ENCODE measurements around the gene BSND. TPM values are rescaled to one million over a fixed set of nuclear protein-coding genes. Genes with fewer than 3 reads are reported as not detected.

Gene BSND
- total RNA-seq, 1 experiment from 2014 or later, result not detected

DNA sequence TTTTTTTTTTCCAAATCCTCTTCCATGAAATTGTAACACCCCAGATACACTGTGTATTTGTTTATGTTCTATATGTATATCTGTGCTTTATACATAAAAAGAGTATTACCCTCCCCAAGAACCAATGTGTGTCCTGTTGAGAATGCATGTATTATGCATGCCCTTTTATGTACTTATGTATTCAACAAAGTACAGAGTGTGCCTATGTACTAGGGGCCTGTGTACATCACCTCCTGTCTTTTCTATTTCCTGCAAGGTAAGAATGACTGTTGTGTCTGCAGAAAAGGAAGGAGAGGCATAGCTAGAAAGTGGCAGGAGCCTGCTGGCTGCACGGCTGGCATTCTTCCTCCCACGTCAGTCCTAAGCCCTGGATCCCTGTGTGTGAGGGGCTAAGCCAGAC is 11.3 kb upstream of the BSND start:
- intact Hi-C loops (cut with micrococcal nuclease; ENCODE audit: unreplicated experiment), result no loop called here
- no peaks in the 10 kb centered on the region for H3K9me3 Mint-ChIP-seq (ENCODE audit: unreplicated experiment)
- H3K27me3 Mint-ChIP-seq (ENCODE audit: insufficient read depth, unreplicated experiment), result no peaks in the 10 kb centered on the region
- Histone ChIP-seq H3K4me1 (no peaks in the 10 kb centered on the region), H3K4me3 (ENCODE audit: low read depth, low read length) (no peak overlapping the region), H3K27me3 (replicated peaks; ENCODE audit: control insufficient read depth, insufficient read depth, low read length) (no peaks in the 10 kb centered on the region), H3K36me3 (ENCODE audit: control insufficient read depth, insufficient read depth, low read length) (no peaks in the 10 kb centered on the region), H3K9me3 (no peaks in the 10 kb centered on the region)
- no TSS peak for BruUV-seq (replicated peaks)
- no peaks in the 10 kb centered on the region for H3K4me1 Mint-ChIP-seq (ENCODE audit: low read depth, unreplicated experiment)
- H3K27ac Mint-ChIP-seq (ENCODE audit: unreplicated experiment), result no peak overlapping the region
- ChIA-PET CTCF (interaction anchor here (1.3 kb wide), 1 partner anchor 37 kb away, joined by 3 read pairs; no protein-coding TSS in a partner anchor), POLR2A (no interaction called here)
- H3K4me3 Mint-ChIP-seq (ENCODE audit: unreplicated experiment), result no peak overlapping the region
- DNase-seq, result no peak
- TF ChIP-seq, protein P1, sequence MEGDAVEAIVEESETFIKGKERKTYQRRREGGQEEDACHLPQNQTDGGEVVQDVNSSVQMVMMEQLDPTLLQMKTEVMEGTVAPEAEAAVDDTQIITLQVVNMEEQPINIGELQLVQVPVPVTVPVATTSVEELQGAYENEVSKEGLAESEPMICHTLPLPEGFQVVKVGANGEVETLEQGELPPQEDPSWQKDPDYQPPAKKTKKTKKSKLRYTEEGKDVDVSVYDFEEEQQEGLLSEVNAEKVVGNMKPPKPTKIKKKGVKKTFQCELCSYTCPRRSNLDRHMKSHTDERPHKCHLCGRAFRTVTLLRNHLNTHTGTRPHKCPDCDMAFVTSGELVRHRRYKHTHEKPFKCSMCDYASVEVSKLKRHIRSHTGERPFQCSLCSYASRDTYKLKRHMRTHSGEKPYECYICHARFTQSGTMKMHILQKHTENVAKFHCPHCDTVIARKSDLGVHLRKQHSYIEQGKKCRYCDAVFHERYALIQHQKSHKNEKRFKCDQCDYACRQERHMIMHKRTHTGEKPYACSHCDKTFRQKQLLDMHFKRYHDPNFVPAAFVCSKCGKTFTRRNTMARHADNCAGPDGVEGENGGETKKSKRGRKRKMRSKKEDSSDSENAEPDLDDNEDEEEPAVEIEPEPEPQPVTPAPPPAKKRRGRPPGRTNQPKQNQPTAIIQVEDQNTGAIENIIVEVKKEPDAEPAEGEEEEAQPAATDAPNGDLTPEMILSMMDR (IDR thresholded peaks at IDR 0.05; ENCODE audit: insufficient read depth in 1 of 2, low read depth in 1 of 2, low read length in 1 of 2, severe bottlenecking in 1 of 2, unreplicated experiment in 1 of 2), result no peak
- H3K36me3 Mint-ChIP-seq (ENCODE audit: insufficient read depth, unreplicated experiment), result no peaks in the 10 kb centered on the region

- no peak overlapping the region for H3K4me3 ChIP-seq (ENCODE audit: low read depth, low read length)
- TF ChIP-seq, protein P1 (IDR thresholded peaks at IDR 0.05; ENCODE audit: insufficient read depth in 1 of 2, low read depth in 1 of 2, low read length in 1 of 2, severe bottlenecking in 1 of 2, unreplicated experiment in 1 of 2), result no peak
- POLR2A ChIA-PET, result no interaction called here
- no peaks in the 10 kb centered on the region for H3K36me3 Mint-ChIP-seq (ENCODE audit: insufficient read depth, unreplicated experiment)
- no peaks in the 10 kb centered on the region for H3K27me3 ChIP-seq (replicated peaks; ENCODE audit: control insufficient read depth, insufficient read depth, low read length)
- H3K36me3 ChIP-seq (ENCODE audit: control insufficient read depth, insufficient read depth, low read length), result no peaks in the 10 kb centered on the region
- DNase-seq, result no peak
- intact Hi-C loops (cut with micrococcal nuclease; ENCODE audit: unreplicated experiment), result no loop called here
- no peaks in the 10 kb centered on the region for H3K27me3 Mint-ChIP-seq (ENCODE audit: insufficient read depth, unreplicated experiment)
- no TSS peak for BruUV-seq (replicated peaks)
- H3K9me3 ChIP-seq, result no peaks in the 10 kb centered on the region
- H3K9me3 Mint-ChIP-seq (ENCODE audit: unreplicated experiment), result no peaks in the 10 kb centered on the region
- H3K4me1 ChIP-seq, result no peaks in the 10 kb centered on the region
- no peak overlapping the region for H3K27ac Mint-ChIP-seq (ENCODE audit: unreplicated experiment)
- CTCF ChIA-PET, result interaction anchor here (1.3 kb wide), 1 partner anchor 37 kb away, joined by 3 read pairs; no protein-coding TSS in a partner anchor
- H3K4me1 Mint-ChIP-seq (ENCODE audit: low read depth, unreplicated experiment), result no peaks in the 10 kb centered on the region
- H3K4me3 Mint-ChIP-seq (ENCODE audit: unreplicated experiment), result no peak overlapping the region
Measured at GRCh38 chr1:54987919-54988705, 10.6 kb upstream of the BSND start.

- H3K4me3 ChIP-seq (ENCODE audit: low read depth, low read length), result no peak overlapping the region
- H3K27me3 ChIP-seq (replicated peaks; ENCODE audit: control insufficient read depth, insufficient read depth, low read length), result no peaks in the 10 kb centered on the region
- DNase-seq, result no peak
- no peaks in the 10 kb centered on the region for H3K4me1 ChIP-seq
- H3K27ac Mint-ChIP-seq (ENCODE audit: unreplicated experiment), result no peak overlapping the region
- no peaks in the 10 kb centered on the region for H3K4me1 Mint-ChIP-seq (ENCODE audit: low read depth, unreplicated experiment)
- H3K36me3 ChIP-seq (ENCODE audit: control insufficient read depth, insufficient read depth, low read length), result no peaks in the 10 kb centered on the region
- POLR2A ChIA-PET, result no interaction called here
- H3K27me3 Mint-ChIP-seq (ENCODE audit: insufficient read depth, unreplicated experiment), result no peaks in the 10 kb centered on the region
- TF ChIP-seq, protein P1 (IDR thresholded peaks at IDR 0.05; ENCODE audit: insufficient read depth in 1 of 2, low read depth in 1 of 2, low read length in 1 of 2, severe bottlenecking in 1 of 2, unreplicated experiment in 1 of 2), result no peak
- H3K9me3 ChIP-seq, result no peaks in the 10 kb centered on the region
- H3K9me3 Mint-ChIP-seq (ENCODE audit: unreplicated experiment), result no peaks in the 10 kb centered on the region
- H3K4me3 Mint-ChIP-seq (ENCODE audit: unreplicated experiment), result no peak overlapping the region
- intact Hi-C loops (cut with micrococcal nuclease; ENCODE audit: unreplicated experiment), result no loop called here
- CTCF ChIA-PET, result interaction anchor here (1.3 kb wide), 1 partner anchor 38 kb away, joined by 3 read pairs; no protein-coding TSS in a partner anchor
- no TSS peak for BruUV-seq (replicated peaks)
- H3K36me3 Mint-ChIP-seq (ENCODE audit: insufficient read depth, unreplicated experiment), result no peaks in the 10 kb centered on the region
Measured at GRCh38 chr1:54988975-54989374, 9.8 kb upstream of the BSND start.

Data from Caco-2 (cell line).